ENCODE data around the gene TPI1. TPM values are rescaled to one million over a fixed set of nuclear protein-coding genes. Genes with fewer than 3 reads are reported as not detected.

TPI1 gene
- total RNA-seq, 1 donor from 2014 or later: 1,194 TPM

- Histone ChIP-seq H3K36me3 (ENCODE audit: control insufficient read depth, insufficient read depth, low read length) (peaks cover 4% of the 10 kb centered on the region), H3K27me3 (ENCODE audit: control insufficient read depth, insufficient read depth, low read length) (no peaks in the 10 kb centered on the region), H3K4me3 (ENCODE audit: low read depth, low read length) (no peak overlapping the region)
- TF ChIP-seq, protein P1, sequence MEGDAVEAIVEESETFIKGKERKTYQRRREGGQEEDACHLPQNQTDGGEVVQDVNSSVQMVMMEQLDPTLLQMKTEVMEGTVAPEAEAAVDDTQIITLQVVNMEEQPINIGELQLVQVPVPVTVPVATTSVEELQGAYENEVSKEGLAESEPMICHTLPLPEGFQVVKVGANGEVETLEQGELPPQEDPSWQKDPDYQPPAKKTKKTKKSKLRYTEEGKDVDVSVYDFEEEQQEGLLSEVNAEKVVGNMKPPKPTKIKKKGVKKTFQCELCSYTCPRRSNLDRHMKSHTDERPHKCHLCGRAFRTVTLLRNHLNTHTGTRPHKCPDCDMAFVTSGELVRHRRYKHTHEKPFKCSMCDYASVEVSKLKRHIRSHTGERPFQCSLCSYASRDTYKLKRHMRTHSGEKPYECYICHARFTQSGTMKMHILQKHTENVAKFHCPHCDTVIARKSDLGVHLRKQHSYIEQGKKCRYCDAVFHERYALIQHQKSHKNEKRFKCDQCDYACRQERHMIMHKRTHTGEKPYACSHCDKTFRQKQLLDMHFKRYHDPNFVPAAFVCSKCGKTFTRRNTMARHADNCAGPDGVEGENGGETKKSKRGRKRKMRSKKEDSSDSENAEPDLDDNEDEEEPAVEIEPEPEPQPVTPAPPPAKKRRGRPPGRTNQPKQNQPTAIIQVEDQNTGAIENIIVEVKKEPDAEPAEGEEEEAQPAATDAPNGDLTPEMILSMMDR (IDR thresholded peaks at IDR 0.05; ENCODE audit: insufficient read depth, low read length, severe bottlenecking): no peak
- FAIRE-seq: no peak
- no peak for DNase-seq (ENCODE audit: low read depth)
These were observed 17.9 kb upstream of the TPI1 start for GRCh38 chr12:6849427-6849826.

DNA sequence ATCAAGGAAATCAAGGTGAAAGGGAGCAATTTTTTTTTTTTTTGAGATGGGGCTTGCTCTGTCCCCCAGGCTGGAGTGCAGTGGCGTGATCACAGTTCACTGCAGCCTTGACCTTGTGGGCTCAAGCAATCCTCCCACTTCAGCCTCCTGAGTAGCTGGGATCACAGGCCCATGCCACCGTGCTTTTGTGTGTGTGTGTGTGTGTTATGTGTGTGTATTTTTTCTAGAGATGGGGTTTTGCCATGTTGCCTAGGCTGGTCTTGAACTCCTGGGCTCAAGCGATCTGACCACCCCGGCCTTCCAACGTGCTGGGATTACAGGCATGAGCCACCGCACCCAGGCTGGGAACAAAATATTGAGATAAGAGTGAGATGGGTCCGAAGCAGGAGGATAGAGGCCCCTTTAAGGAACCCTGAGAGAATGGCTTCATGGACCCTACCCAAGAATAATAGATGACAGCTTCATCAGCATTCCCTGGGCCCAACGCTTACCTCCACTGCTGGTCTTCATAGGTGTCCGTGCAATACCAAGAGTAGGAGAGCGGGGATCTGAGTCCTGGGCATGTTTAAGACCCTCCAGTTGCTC lies 17.3 kb upstream of the TPI1 start:
- Histone ChIP-seq H3K4me3 (ENCODE audit: low read depth, low read length) (no peak overlapping the region), H3K36me3 (ENCODE audit: control insufficient read depth, insufficient read depth, low read length) (peaks cover 4% of the 10 kb centered on the region), H3K27me3 (ENCODE audit: control insufficient read depth, insufficient read depth, low read length) (no peaks in the 10 kb centered on the region)
- FAIRE-seq (no peak), DNase-seq (ENCODE audit: low read depth) (no peak)
- TF ChIP-seq, protein P1 (IDR thresholded peaks at IDR 0.05; ENCODE audit: insufficient read depth, low read length, severe bottlenecking): no peak

DNA sequence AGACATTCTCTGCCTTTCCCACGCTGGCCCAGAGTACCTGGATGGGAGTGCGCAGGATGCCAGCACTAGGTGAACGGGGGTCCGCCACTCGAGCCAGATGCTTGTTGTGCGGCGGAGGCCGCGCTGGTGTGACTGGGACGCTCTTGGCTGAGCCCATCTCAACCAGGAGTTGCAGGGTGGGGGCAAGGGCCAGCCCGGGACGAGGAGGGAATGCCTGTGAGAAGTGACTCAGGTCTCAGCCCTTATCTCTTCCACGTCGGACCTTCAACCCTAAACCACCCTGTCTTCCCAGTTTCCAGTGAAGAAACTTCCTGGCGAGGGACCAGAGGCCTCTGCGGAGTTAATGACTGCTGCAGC lies 16.6 kb upstream of the TPI1 start:
- FAIRE-seq: no peak

GRCh38 chr12:6851153-6851920 lies 16.0 kb upstream of the TPI1 start, which contains the start of gene CDCA3:
Gene CDCA3 (minus strand): TSS chr12:6851286. CDS start chr12:6850952, 334 bp downstream.
- H3K36me3 ChIP-seq (ENCODE audit: control insufficient read depth, insufficient read depth, low read length): peaks cover 5% of the 10 kb centered on the region
- H3K4me3 ChIP-seq (ENCODE audit: low read depth, low read length): peak within 1 kb of the TSS; percentile 79
- FAIRE-seq: no peak

More for the DNA sequence above, 16.6 kb upstream of the TPI1 start:
- Histone ChIP-seq H3K27me3 (ENCODE audit: control insufficient read depth, insufficient read depth, low read length) (no peaks in the 10 kb centered on the region), H3K4me3 (ENCODE audit: low read depth, low read length) (peak overlapping the region; percentile 79), H3K36me3 (ENCODE audit: control insufficient read depth, insufficient read depth, low read length) (peaks cover 3% of the 10 kb centered on the region)
- DNase-seq (ENCODE audit: low read depth): no peak
- TF ChIP-seq, protein P1 (IDR thresholded peaks at IDR 0.05; ENCODE audit: insufficient read depth, low read length, severe bottlenecking): no peak

GRCh38 chr12:6851921-6852650 lies 15.2 kb upstream of the TPI1 start, which contains the start of gene USP5:
Gene USP5 (plus strand): TSS chr12:6852150. CDS start chr12:6852180, 30 bp downstream.
- Histone ChIP-seq H3K36me3 (ENCODE audit: control insufficient read depth, insufficient read depth, low read length) (peaks cover 8% of the 10 kb centered on the region), H3K4me3 (ENCODE audit: low read depth, low read length) (peak within 1 kb of the TSS; percentile 79), H3K27me3 (ENCODE audit: control insufficient read depth, insufficient read depth, low read length) (no peaks in the 10 kb centered on the region)
- DNase-seq (ENCODE audit: low read depth): peak; percentile 98
- FAIRE-seq: no peak
- TF ChIP-seq, protein P1 (IDR thresholded peaks at IDR 0.05; ENCODE audit: insufficient read depth, low read length, severe bottlenecking): no peak

More at GRCh38 chr12:6851153-6851920, 16.0 kb upstream of the TPI1 start, which contains the start of gene CDCA3:
- H3K27me3 ChIP-seq (ENCODE audit: control insufficient read depth, insufficient read depth, low read length): no peaks in the 10 kb centered on the region
- peak; percentile 98 for DNase-seq (ENCODE audit: low read depth)
- TF ChIP-seq, protein P1 (IDR thresholded peaks at IDR 0.05; ENCODE audit: insufficient read depth, low read length, severe bottlenecking): no peak
